ENCODE measurements around the gene MAGEB17.
"Not testable (repeated sequence)": the region's sequence is repeated elsewhere in the genome, so short reads cannot be mapped to it uniquely, and the experiment has no call there.

Gene MAGEB17

GRCh38 chrX:16137416-16138107 lies 29.7 kb upstream of the MAGEB17 start:
- no peaks in the 10 kb centered on the region for H3K9me3 ChIP-seq (ENCODE audit: control insufficient read depth, low read length)
- no peak overlapping the region for H3K27ac ChIP-seq (ENCODE audit: insufficient read depth, low read length, poor library complexity, severe bottlenecking)
- H3K27me3 ChIP-seq (replicated peaks; ENCODE audit: control insufficient read depth, insufficient read depth, low read length, poor library complexity, severe bottlenecking): no peaks in the 10 kb centered on the region
- no peaks in the 10 kb centered on the region for H3K4me1 ChIP-seq (ENCODE audit: control insufficient read depth, insufficient read depth, low read length, poor library complexity, severe bottlenecking)
- no peaks in the 10 kb centered on the region for H3K36me3 ChIP-seq (ENCODE audit: control insufficient read depth, insufficient read depth, low read length)
- no peak overlapping the region for H3K4me3 ChIP-seq (ENCODE audit: insufficient read depth, low read depth, low read length, poor library complexity, severe bottlenecking)
- no peak for DNase-seq

- H3K4me3 ChIP-seq (ENCODE audit: insufficient read depth, low read depth, low read length, poor library complexity, severe bottlenecking): no peak overlapping the region
- DNase-seq: no peak
- H3K27me3 ChIP-seq (replicated peaks; ENCODE audit: control insufficient read depth, insufficient read depth, low read length, poor library complexity, severe bottlenecking): no peaks in the 10 kb centered on the region
- no peak overlapping the region for H3K27ac ChIP-seq (ENCODE audit: insufficient read depth, low read length, poor library complexity, severe bottlenecking)
- H3K9me3 ChIP-seq (ENCODE audit: control insufficient read depth, low read length): no peaks in the 10 kb centered on the region
- no peaks in the 10 kb centered on the region for H3K4me1 ChIP-seq (ENCODE audit: control insufficient read depth, insufficient read depth, low read length, poor library complexity, severe bottlenecking)
- no peaks in the 10 kb centered on the region for H3K36me3 ChIP-seq (ENCODE audit: control insufficient read depth, insufficient read depth, low read length)
These were observed 29.2 kb upstream of the MAGEB17 start for GRCh38 chrX:16138108-16138427.

- H3K27me3 ChIP-seq (replicated peaks; ENCODE audit: control insufficient read depth, insufficient read depth, low read length, poor library complexity, severe bottlenecking): no peaks in the 10 kb centered on the region
- no peak for DNase-seq
- no peaks in the 10 kb centered on the region for H3K9me3 ChIP-seq (ENCODE audit: control insufficient read depth, low read length)
- no peaks in the 10 kb centered on the region for H3K36me3 ChIP-seq (ENCODE audit: control insufficient read depth, insufficient read depth, low read length)
- no peak overlapping the region for H3K4me3 ChIP-seq (ENCODE audit: insufficient read depth, low read depth, low read length, poor library complexity, severe bottlenecking)
- H3K27ac ChIP-seq (ENCODE audit: insufficient read depth, low read length, poor library complexity, severe bottlenecking): no peak overlapping the region
- no peaks in the 10 kb centered on the region for H3K4me1 ChIP-seq (ENCODE audit: control insufficient read depth, insufficient read depth, low read length, poor library complexity, severe bottlenecking)
These were observed 26.8 kb upstream of the MAGEB17 start for GRCh38 chrX:16140448-16140847.

- H3K36me3 ChIP-seq (ENCODE audit: control insufficient read depth, insufficient read depth, low read length): no peaks in the 10 kb centered on the region
- H3K27me3 ChIP-seq (replicated peaks; ENCODE audit: control insufficient read depth, insufficient read depth, low read length, poor library complexity, severe bottlenecking): no peaks in the 10 kb centered on the region
- no peak overlapping the region for H3K27ac ChIP-seq (ENCODE audit: insufficient read depth, low read length, poor library complexity, severe bottlenecking)
- H3K4me1 ChIP-seq (ENCODE audit: control insufficient read depth, insufficient read depth, low read length, poor library complexity, severe bottlenecking): no peaks in the 10 kb centered on the region
- H3K9me3 ChIP-seq (ENCODE audit: control insufficient read depth, low read length): no peaks in the 10 kb centered on the region
- no peak overlapping the region for H3K4me3 ChIP-seq (ENCODE audit: insufficient read depth, low read depth, low read length, poor library complexity, severe bottlenecking)
- no peak for DNase-seq
These were observed 26.3 kb upstream of the MAGEB17 start for GRCh38 chrX:16140983-16141382.

- Histone ChIP-seq H3K4me3 (ENCODE audit: insufficient read depth, low read depth, low read length, poor library complexity, severe bottlenecking) (no peak overlapping the region), H3K27ac (ENCODE audit: insufficient read depth, low read length, poor library complexity, severe bottlenecking) (no peak overlapping the region), H3K27me3 (replicated peaks; ENCODE audit: control insufficient read depth, insufficient read depth, low read length, poor library complexity, severe bottlenecking) (no peaks in the 10 kb centered on the region), H3K4me1 (ENCODE audit: control insufficient read depth, insufficient read depth, low read length, poor library complexity, severe bottlenecking) (no peaks in the 10 kb centered on the region), H3K9me3 (ENCODE audit: control insufficient read depth, low read length) (no peaks in the 10 kb centered on the region), H3K36me3 (ENCODE audit: control insufficient read depth, insufficient read depth, low read length) (no peaks in the 10 kb centered on the region)
- DNase-seq: no peak
These were observed 25.6 kb upstream of the MAGEB17 start for GRCh38 chrX:16141422-16142245.

- Histone ChIP-seq H3K27ac (ENCODE audit: insufficient read depth, low read length, poor library complexity, severe bottlenecking) (no peak overlapping the region), H3K4me3 (ENCODE audit: insufficient read depth, low read depth, low read length, poor library complexity, severe bottlenecking) (no peak overlapping the region), H3K36me3 (ENCODE audit: control insufficient read depth, insufficient read depth, low read length) (no peaks in the 10 kb centered on the region), H3K9me3 (ENCODE audit: control insufficient read depth, low read length) (no peaks in the 10 kb centered on the region), H3K27me3 (replicated peaks; ENCODE audit: control insufficient read depth, insufficient read depth, low read length, poor library complexity, severe bottlenecking) (no peaks in the 10 kb centered on the region), H3K4me1 (ENCODE audit: control insufficient read depth, insufficient read depth, low read length, poor library complexity, severe bottlenecking) (no peaks in the 10 kb centered on the region)
- no peak for DNase-seq
These were observed 25.1 kb upstream of the MAGEB17 start for GRCh38 chrX:16142246-16142558.

GRCh38 chrX:16143968-16144367 lies 23.3 kb upstream of the MAGEB17 start:
- H3K4me1 ChIP-seq (ENCODE audit: control insufficient read depth, insufficient read depth, low read length, poor library complexity, severe bottlenecking): no peaks in the 10 kb centered on the region
- no peaks in the 10 kb centered on the region for H3K27me3 ChIP-seq (replicated peaks; ENCODE audit: control insufficient read depth, insufficient read depth, low read length, poor library complexity, severe bottlenecking)
- no peaks in the 10 kb centered on the region for H3K9me3 ChIP-seq (ENCODE audit: control insufficient read depth, low read length)
- H3K27ac ChIP-seq (ENCODE audit: insufficient read depth, low read length, poor library complexity, severe bottlenecking): no peak overlapping the region
- DNase-seq: no peak
- H3K4me3 ChIP-seq (ENCODE audit: insufficient read depth, low read depth, low read length, poor library complexity, severe bottlenecking): no peak overlapping the region
- no peaks in the 10 kb centered on the region for H3K36me3 ChIP-seq (ENCODE audit: control insufficient read depth, insufficient read depth, low read length)

- no peak for DNase-seq
- Histone ChIP-seq H3K27ac (ENCODE audit: insufficient read depth, low read length, poor library complexity, severe bottlenecking) (no peak overlapping the region), H3K27me3 (replicated peaks; ENCODE audit: control insufficient read depth, insufficient read depth, low read length, poor library complexity, severe bottlenecking) (no peaks in the 10 kb centered on the region)
These were observed 22.9 kb upstream of the MAGEB17 start for GRCh38 chrX:16144420-16144819.

GRCh38 chrX:16145093-16145492 lies 22.2 kb upstream of the MAGEB17 start:
- DNase-seq; H3K4me1 ChIP-seq (ENCODE audit: control insufficient read depth, insufficient read depth, low read length, poor library complexity, severe bottlenecking); H3K36me3 ChIP-seq (ENCODE audit: control insufficient read depth, insufficient read depth, low read length); H3K27ac ChIP-seq (ENCODE audit: insufficient read depth, low read length, poor library complexity, severe bottlenecking); H3K4me3 ChIP-seq (ENCODE audit: insufficient read depth, low read depth, low read length, poor library complexity, severe bottlenecking); H3K9me3 ChIP-seq (ENCODE audit: control insufficient read depth, low read length); H3K27me3 ChIP-seq (replicated peaks; ENCODE audit: control insufficient read depth, insufficient read depth, low read length, poor library complexity, severe bottlenecking): not testable (repeated sequence)

More at GRCh38 chrX:16144420-16144819, 22.9 kb upstream of the MAGEB17 start:
- H3K9me3 ChIP-seq (ENCODE audit: control insufficient read depth, low read length): no peaks in the 10 kb centered on the region
- H3K36me3 ChIP-seq (ENCODE audit: control insufficient read depth, insufficient read depth, low read length): no peaks in the 10 kb centered on the region
- no peaks in the 10 kb centered on the region for H3K4me1 ChIP-seq (ENCODE audit: control insufficient read depth, insufficient read depth, low read length, poor library complexity, severe bottlenecking)
- H3K4me3 ChIP-seq (ENCODE audit: insufficient read depth, low read depth, low read length, poor library complexity, severe bottlenecking): no peak overlapping the region

GRCh38 chrX:16145656-16146055 lies 21.6 kb upstream of the MAGEB17 start:
- H3K4me3 ChIP-seq (ENCODE audit: insufficient read depth, low read depth, low read length, poor library complexity, severe bottlenecking): no peak overlapping the region
- H3K9me3 ChIP-seq (ENCODE audit: control insufficient read depth, low read length): no peaks in the 10 kb centered on the region
- no peak overlapping the region for H3K27ac ChIP-seq (ENCODE audit: insufficient read depth, low read length, poor library complexity, severe bottlenecking)
- no peaks in the 10 kb centered on the region for H3K27me3 ChIP-seq (replicated peaks; ENCODE audit: control insufficient read depth, insufficient read depth, low read length, poor library complexity, severe bottlenecking)
- H3K36me3 ChIP-seq (ENCODE audit: control insufficient read depth, insufficient read depth, low read length): no peaks in the 10 kb centered on the region
- DNase-seq: no peak
- no peaks in the 10 kb centered on the region for H3K4me1 ChIP-seq (ENCODE audit: control insufficient read depth, insufficient read depth, low read length, poor library complexity, severe bottlenecking)

Data from effector memory CD4-positive, alpha-beta T cell (primary cell).